ENCODE data around the gene DYNC2LI1.

DYNC2LI1 gene

DNA sequence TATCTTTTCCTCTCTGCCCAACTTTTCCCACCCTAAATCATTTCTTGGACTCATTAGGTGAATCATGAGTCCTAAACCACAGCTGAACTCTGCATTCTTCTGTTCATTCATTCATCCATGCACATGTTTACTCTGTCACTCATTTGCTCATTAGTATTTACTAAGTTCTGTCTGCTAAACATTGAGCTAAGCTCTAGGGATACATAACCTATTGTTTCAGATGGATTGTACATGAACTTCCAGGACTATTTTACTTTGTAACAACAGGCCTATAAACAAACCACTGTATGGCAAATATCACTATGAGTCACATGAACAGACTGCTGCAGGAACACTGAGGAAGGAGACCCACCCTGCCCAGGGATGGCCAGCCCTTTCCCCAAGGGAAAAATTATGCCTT, 14.6 kb upstream of the DYNC2LI1 start:
- intact Hi-C loops (cut with DNase I) = no loop called here
- no peak for DNase-seq

GRCh38 chr2:43762286-43762685, 11.6 kb upstream of the DYNC2LI1 start:
- intact Hi-C loops (cut with DNase I) = no loop called here
- no peak for DNase-seq

GRCh38 chr2:43763091-43763490, 10.7 kb upstream of the DYNC2LI1 start:
- no peak for DNase-seq
- intact Hi-C loops (cut with DNase I) = no loop called here

DNA sequence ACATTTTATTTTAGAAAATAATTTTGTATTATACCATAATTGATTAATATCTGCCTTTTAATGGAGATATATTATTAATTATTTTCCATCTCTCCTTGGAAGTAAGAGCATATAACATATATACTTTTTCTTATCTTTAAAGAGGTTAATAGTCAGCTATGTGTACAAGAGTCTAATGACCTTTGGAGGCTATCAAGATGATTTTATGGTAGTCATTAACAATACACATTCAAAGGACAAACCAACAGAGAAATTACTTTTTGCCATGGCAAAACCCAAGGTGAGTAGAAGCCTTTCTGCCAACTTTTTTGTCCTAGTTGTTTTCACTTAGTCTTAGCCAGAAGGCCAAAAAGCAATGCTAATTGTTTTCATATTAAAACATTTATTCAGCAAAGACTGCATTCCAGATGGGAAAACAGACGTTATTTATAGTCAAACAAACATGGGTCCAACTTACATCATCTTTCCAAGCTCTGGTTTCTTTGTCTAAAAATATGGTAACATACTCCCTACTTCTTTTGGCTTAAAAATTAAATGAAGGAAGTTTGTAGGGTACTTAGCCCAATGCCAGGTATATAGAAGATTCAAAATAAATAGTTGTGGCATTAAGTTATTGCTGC, 9.6 kb upstream of the DYNC2LI1 start:
- no peak for DNase-seq
- intact Hi-C loops (cut with DNase I) = no loop called here

- intact Hi-C loops (cut with DNase I) = no loop called here
- DNase-seq = no peak
These were observed 7.8 kb upstream of the DYNC2LI1 start for GRCh38 chr2:43766006-43766405.

- intact Hi-C loops (cut with DNase I) = loop anchor here (10.0 kb wide), 1 partner anchor 140 kb away; the partner anchor contains the start of gene PLEKHH2
- DNase-seq = no peak
These were observed 778 bp downstream of the DYNC2LI1 start for GRCh38 chr2:43774617-43775016.

GRCh38 chr2:43776324-43776723, 2.5 kb downstream of the DYNC2LI1 start:
- intact Hi-C loops (cut with DNase I) = loop anchor here (1.0 to 10.0 kb wide), 2 partner anchors 9 to 142 kb away; partner anchors contain the start of gene PLEKHH2
- DNase-seq = no peak

DNA sequence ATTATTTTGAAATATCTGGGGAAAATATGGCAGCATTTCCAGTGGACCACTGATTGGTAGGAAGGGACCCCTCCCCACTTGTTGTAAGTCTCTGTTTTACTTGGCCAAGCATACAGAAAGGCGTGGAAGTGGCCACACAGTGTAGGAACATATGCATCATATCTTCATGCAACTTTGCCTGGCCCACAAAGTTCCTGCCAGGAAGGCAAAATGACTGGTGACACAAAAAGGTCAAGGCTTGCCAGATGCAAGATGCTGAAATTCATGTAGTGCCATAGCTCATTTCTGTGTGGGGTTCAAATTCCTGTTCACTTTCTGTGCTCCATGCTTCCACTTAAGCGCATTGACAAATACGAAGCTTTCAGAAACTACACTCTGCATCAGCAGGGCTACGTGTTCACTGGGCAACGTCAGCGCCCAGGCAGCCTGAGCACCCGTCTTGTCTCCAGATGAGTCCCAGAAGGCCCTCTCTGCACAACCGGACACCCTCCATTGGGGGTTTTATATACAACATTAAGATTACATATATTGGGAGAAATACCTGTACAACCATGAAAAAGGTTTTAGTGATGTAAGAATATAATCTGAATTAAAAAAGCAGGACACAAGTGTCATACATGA, 3.6 kb downstream of the DYNC2LI1 start:
- intact Hi-C loops (cut with DNase I) = loop anchor here (10.0 kb wide), 1 partner anchor 143 kb away; the partner anchor contains the start of gene PLEKHH2
- DNase-seq = peak in 1 of 10 donors; percentile 17

- DNase-seq = peak in 1 of 10 donors; percentile 12
- intact Hi-C loops (cut with DNase I) = loop anchor here (10.0 kb wide), 1 partner anchor 143 kb away; the partner anchor contains the start of gene PLEKHH2
These were observed 4.4 kb downstream of the DYNC2LI1 start for GRCh38 chr2:43778233-43778632.

DNA sequence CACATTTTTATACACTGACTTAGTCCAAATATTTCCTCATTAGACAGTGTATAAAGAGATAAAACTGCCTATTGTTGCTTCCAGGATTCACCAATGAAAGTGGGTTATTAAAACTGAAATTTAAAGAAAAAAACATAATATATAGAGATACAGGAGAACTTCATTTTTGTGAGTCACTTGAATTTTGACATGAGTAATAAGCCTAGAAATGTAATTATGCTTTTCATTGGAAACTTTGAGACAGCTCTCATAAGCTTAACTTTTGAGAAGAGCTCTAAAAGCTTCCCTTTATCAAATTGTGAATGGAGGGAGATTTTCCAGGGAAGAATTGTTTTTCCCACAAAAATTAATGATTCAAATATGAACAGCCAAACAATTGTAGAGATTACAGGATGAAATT, 14.1 kb downstream of the DYNC2LI1 start:
- intact Hi-C loops (cut with DNase I) = no loop called here
- no peak for DNase-seq

GRCh38 chr2:43788646-43789045, 14.8 kb downstream of the DYNC2LI1 start:
- DNase-seq = no peak

DNA sequence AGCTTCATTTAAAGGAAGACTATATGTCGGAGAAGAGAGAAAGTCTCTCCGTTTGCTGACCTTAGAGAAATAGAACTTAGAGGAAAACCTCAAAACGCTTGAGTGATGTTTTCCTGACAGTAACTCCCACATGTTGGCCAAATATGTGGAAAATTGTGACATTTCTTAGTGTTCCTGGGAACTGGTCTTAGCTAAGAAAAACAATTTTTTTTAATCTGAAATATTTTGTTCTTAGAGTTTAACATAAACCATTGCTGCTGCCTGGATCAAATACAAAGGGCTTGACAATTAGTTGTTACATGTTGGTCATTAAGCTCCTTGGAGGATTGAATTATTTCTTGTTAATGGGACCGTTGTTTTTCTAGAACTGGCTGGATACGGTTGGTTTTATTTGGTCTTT, 16.3 kb downstream of the DYNC2LI1 start:
- intact Hi-C loops (cut with DNase I) = no loop called here
- no peak for DNase-seq

More at GRCh38 chr2:43788646-43789045, 14.8 kb downstream of the DYNC2LI1 start:
- intact Hi-C loops (cut with DNase I) = no loop called here

DNA sequence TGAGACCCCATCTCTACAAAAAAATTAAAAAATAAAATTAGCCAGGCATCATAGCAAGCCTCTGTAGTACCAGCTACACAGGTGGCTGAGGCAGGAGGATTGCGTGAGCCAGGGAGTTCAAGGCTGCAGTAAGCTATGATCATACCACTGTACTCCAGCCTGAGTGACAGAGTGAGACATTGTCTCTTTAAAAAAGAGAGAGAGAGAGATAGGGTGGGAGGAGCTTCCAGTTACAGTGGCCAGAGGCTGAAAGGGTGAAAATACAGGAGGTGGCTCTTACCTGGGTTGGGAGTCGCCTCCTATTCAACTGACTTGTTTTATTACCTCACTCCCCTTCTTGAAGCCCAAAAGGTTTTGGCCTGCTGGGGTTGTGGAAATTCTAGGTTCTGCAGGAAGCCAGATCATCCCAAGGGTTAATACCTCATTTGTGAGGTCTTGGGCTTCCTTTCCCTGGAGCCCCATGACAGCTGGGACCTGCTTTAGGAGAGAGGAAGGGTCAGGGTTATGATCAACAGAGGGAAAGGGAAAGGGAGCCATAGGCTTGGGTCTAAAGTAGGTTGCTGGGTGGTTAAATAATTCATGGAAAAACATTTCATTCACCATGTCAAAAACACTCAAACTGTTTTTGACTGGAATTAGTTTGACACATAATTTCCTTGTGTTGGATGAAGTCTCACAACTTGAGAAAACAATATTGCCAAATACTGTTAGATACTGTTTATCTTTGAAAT, 17.4 kb downstream of the DYNC2LI1 start:
- intact Hi-C loops (cut with DNase I) = no loop called here
- no peak for DNase-seq

GRCh38 chr2:43792653-43793052, 18.8 kb downstream of the DYNC2LI1 start:
- DNase-seq = no peak
- intact Hi-C loops (cut with DNase I) = no loop called here

- intact Hi-C loops (cut with DNase I) = no loop called here
- DNase-seq = no peak
These were observed 21.1 kb downstream of the DYNC2LI1 start for GRCh38 chr2:43794956-43795355.

GRCh38 chr2:43796206-43796605, 22.4 kb downstream of the DYNC2LI1 start:
- intact Hi-C loops (cut with DNase I) = no loop called here
- DNase-seq = no peak

DNA sequence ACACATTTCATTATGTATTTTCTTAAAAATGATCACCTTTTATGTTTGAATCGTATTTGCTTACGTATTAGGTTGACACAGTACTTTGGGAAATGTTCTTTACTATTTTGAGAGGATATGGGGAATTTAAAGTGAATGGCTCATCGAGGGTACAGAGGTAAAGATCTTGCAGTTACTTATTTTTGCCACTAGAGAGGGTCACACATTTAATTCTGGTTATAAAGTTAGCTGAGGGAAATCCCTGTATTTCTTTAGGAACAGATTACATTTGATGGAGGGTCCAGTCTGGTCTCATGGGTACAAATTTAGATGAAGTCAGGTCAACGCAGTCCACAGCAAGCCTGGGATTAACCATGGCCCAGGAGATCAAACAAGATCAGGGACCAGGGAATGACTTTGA, 24.5 kb downstream of the DYNC2LI1 start:
- no peak for DNase-seq
- intact Hi-C loops (cut with DNase I) = no loop called here

DNA sequence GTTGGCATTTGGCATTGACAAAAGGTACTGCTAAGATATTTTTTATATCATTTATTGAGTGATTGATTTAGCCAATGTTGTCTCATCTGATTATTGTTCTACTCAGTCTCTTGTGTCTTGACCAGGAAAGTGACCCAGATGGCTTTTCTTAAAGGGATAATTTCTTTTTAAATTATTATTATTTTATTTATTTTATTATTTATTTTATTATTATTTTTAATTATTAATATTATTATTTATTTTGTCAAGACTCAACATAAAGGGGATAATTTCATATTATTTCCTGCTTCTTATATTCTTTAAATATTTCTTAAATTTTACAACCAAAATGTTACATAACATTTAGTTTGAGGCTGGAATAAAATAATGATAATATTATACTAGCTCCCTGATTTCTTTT, 27.1 kb downstream of the DYNC2LI1 start:
- intact Hi-C loops (cut with DNase I) = no loop called here

GRCh38 chr2:43802135-43802534, 28.3 kb downstream of the DYNC2LI1 start:
- intact Hi-C loops (cut with DNase I) = no loop called here
- no peak for DNase-seq

More for the DNA sequence above, 27.1 kb downstream of the DYNC2LI1 start:
- DNase-seq = no peak

DNA sequence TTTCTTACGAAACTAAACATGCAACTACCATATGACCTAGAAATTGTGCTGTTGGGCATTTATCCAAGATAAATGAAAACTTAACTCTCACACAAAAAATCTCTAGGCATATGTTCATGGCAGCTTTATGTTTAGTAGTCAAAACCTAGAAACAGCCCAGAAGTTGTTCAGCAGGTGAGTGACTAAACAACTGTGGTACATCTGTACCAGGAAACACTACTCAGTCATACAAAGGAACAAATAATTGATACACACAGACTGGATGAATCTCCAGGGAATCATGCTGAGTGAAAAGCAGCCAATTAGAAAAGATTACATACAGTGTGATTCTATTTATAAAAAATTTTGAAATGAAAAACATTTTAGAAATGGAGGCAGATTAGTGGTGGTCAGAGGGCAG, 29.3 kb downstream of the DYNC2LI1 start:
- intact Hi-C loops (cut with DNase I) = no loop called here

DNA sequence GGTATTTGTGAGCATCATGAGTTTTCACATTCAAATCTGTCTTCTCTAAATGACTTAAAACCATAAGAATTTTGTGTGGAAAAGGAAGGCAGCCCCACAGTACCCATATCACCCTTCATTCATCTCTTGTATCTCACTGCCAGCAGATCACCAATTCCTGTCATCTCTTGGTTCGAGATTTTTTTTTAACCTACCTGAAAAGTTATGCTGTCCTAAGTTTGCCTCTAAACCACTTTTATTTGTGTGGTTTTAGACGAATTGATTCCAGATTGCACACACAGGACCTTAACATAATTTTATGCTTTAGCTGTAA, 32.8 kb downstream of the DYNC2LI1 start:
- intact Hi-C loops (cut with DNase I) = no loop called here
- DNase-seq = no peak

More for the DNA sequence above, 29.3 kb downstream of the DYNC2LI1 start:
- DNase-seq = no peak

- intact Hi-C loops (cut with DNase I) = no loop called here
- no peak for DNase-seq
These were observed 36.6 kb downstream of the DYNC2LI1 start for GRCh38 chr2:43810452-43810851.

All from posterior cingulate gyrus (tissue), 11 donors.